Ovary (tissue), 3 donors: ENCODE data around the gene FNDC3A.

Source experiments
- EP300 ChIP-seq: sonication (generic); formaldehyde crosslinking; IDR thresholded peaks from one replicate; pipeline ENCODE4 v1.6.1; 2017; ENCODE audit warnings: antibody characterized with exemption
- POLR2A ChIP-seq: fragments of 450-650 bp; IDR thresholded peaks from one replicate; pipeline ENCODE4 v1.6.1; 2017; ENCODE audit warnings: antibody characterized with exemption, mild to moderate bottlenecking, moderate library complexity
- TF ChIP-seq, protein P1 (sequence below), 3 donors: fragments of 450-650 bp in 2 of 3; fragments of 200-600 bp in 1 of 3; IDR thresholded peaks; one replicate each; pipeline versions ENCODE4 v1.5.1 to v1.8.0; 2016 to 2022; ENCODE audit warnings: antibody characterized with exemption in 3 of 3, mild to moderate bottlenecking in 1 of 3
- donor health status: DM: no; HTN: no; CAD: no.

DNA sequence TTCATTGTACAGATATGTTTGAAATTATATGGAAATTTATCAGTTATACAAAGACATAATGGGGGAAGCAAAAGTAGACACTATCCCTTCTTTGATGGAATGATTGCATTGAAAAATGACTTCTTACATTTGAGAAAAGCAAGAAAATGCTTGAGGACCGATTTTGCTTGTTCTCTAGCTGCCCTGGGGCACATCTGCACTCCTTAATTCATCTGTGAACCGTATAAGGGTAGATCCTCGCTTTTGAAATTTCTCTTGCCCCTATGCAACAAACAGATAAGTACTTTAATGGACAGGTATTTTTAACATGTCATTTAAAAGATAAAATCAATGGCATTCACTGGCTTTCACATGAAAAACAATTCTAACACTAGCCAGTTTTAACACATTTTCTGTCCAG is 230.9 kb downstream of the FNDC3A start:
- TF ChIP-seq, protein P1, sequence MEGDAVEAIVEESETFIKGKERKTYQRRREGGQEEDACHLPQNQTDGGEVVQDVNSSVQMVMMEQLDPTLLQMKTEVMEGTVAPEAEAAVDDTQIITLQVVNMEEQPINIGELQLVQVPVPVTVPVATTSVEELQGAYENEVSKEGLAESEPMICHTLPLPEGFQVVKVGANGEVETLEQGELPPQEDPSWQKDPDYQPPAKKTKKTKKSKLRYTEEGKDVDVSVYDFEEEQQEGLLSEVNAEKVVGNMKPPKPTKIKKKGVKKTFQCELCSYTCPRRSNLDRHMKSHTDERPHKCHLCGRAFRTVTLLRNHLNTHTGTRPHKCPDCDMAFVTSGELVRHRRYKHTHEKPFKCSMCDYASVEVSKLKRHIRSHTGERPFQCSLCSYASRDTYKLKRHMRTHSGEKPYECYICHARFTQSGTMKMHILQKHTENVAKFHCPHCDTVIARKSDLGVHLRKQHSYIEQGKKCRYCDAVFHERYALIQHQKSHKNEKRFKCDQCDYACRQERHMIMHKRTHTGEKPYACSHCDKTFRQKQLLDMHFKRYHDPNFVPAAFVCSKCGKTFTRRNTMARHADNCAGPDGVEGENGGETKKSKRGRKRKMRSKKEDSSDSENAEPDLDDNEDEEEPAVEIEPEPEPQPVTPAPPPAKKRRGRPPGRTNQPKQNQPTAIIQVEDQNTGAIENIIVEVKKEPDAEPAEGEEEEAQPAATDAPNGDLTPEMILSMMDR (IDR thresholded peaks at IDR 0.05) = no peak
- TF ChIP-seq EP300 (no peak), POLR2A (no peak)
